GM12878 (cell line): ENCODE results near the gene ADCY5. TPM values are rescaled to one million over a fixed set of nuclear protein-coding genes. Genes with fewer than 3 reads are reported as not detected.

Experiments
- ATAC-seq: fragments of 200-7000 bp; cut with Tn5 transposase; 3 replicates; pipeline ENCODE4 v1.9.1; 2020; ENCODE audit warnings: mild to moderate bottlenecking, moderate library complexity
- BruUV-seq: library from RNA; stranded (reverse); fragments of 400-500 nt; replicated peaks from 2 replicates; lab custom pipeline; 2021; lab: Mats Ljungman, UMichigan
- CTCF ChIA-PET: fragments of 300-600 bp; sonication (Branson Sonifier 250); formaldehyde crosslinking; extraction: SDS; loops from one replicate; lab custom pipeline; 2021; ENCODE audit warnings: inconsistent platforms; lab: Yijun Ruan, JAX
- POLR2A ChIA-PET: fragments of 350-600 bp; formaldehyde crosslinking; extraction: SDS; loops from one replicate; lab custom pipeline; 2021; ENCODE audit warnings: inconsistent platforms; lab: Charles Lee
- RAD21 ChIA-PET: fragments of 300-600 bp; sonication (Branson Sonifier 250); formaldehyde crosslinking; loops from one replicate; lab custom pipeline; 2023; ENCODE audit warnings: antibody characterized with exemption; ENCODE audit not compliant: unreplicated experiment; lab: Charles Lee
- SMC1A ChIA-PET: fragments of 300-600 bp; sonication (Branson Sonifier 250); formaldehyde crosslinking; loops from one replicate; lab custom pipeline; 2023; ENCODE audit not compliant: unreplicated experiment, uncharacterized antibody; lab: Charles Lee
- DNase-seq: peaks from one replicate; pipeline ENCODE4 v3.0.0-alpha.2; 2011; ENCODE audit warnings: low read depth, low spot score
- FAIRE-seq: peaks from 3 replicates; lab custom pipeline; 2011; peaks lifted over from hg19 to GRCh38; lab: Jason Lieb, UNC
- H2AFZ ChIP-seq: 2 replicates; pipeline ENCODE4 v1.6.0; 2011; ENCODE audit warnings: low read depth, low read length, control low read depth; ENCODE audit not compliant: control insufficient read depth
- H3K27ac ChIP-seq: 2 replicates; pipeline ENCODE4 v1.5.1; 2011; ENCODE audit warnings: control low read depth; ENCODE audit not compliant: control insufficient read depth, insufficient read depth
- H3K27me3 ChIP-seq, 2 experiments: replicated peaks in 1 of 2; 2 replicates each; pipeline versions ENCODE4 v1.6.0 to v1.6.1; 2011; ENCODE audit warnings: low read length in 1 of 2; ENCODE audit not compliant: control insufficient read depth in 2 of 2, insufficient read depth in 2 of 2
- H3K36me3 ChIP-seq, 2 experiments: 2 replicates each; pipeline ENCODE4 v1.5.1; 2011; ENCODE audit warnings: low read length in 1 of 2; ENCODE audit not compliant: control insufficient read depth in 2 of 2, insufficient read depth in 2 of 2
- H3K4me1 ChIP-seq: 2 replicates; pipeline ENCODE4 v1.6.1; 2011; ENCODE audit warnings: mild to moderate bottlenecking, low read length, moderate library complexity, mixed read lengths; ENCODE audit not compliant: control insufficient read depth, insufficient read depth
- H3K4me2 ChIP-seq: 2 replicates; pipeline ENCODE4 v1.6.0; 2011; ENCODE audit warnings: control low read depth; ENCODE audit not compliant: control insufficient read depth, insufficient read depth
- H3K4me3 ChIP-seq: fragments of 200-600 bp; sonication (generic); 2 replicates; pipeline ENCODE4 v1.5.1; 2016
- H3K79me2 ChIP-seq: 2 replicates; pipeline ENCODE4 v1.6.0; 2011; ENCODE audit warnings: low read length; ENCODE audit not compliant: control insufficient read depth, insufficient read depth
- H3K9ac ChIP-seq: 2 replicates; pipeline ENCODE4 v1.8.0; 2011; ENCODE audit warnings: low read length, control low read depth, mixed read lengths; ENCODE audit not compliant: control insufficient read depth, insufficient read depth
- H3K9me3 ChIP-seq: replicated peaks from 3 replicates; pipeline ENCODE4 v1.5.1; 2011; ENCODE audit warnings: mild to moderate bottlenecking, low read length; ENCODE audit not compliant: control insufficient read depth, insufficient read depth
- H4K20me1 ChIP-seq: 2 replicates; pipeline ENCODE4 v1.6.0; 2011; ENCODE audit not compliant: control insufficient read depth, insufficient read depth
- ATF7 ChIP-seq: fragments of 450-650 bp; IDR thresholded peaks from 2 replicates; pipeline ENCODE4 v1.6.1; 2016; ENCODE audit warnings: low read depth, mild to moderate bottlenecking
- CHD2 ChIP-seq: IDR thresholded peaks from 2 replicates; pipeline ENCODE4 v1.6.1; 2011; ENCODE audit warnings: low read depth, low read length, improper control_type of control experiment, borderline replicate concordance
- FOXK2 ChIP-seq: fragments of 450-650 bp; IDR thresholded peaks from 2 replicates; pipeline ENCODE4 v1.6.1; 2017; ENCODE audit warnings: mild to moderate bottlenecking, moderate library complexity
- KLF5 ChIP-seq: fragments of 450-650 bp; IDR thresholded peaks from 2 replicates; pipeline ENCODE4 v1.6.1; 2014; ENCODE audit warnings: mild to moderate bottlenecking; ENCODE audit not compliant: partially characterized antibody
- MTA3 ChIP-seq: IDR thresholded peaks from 2 replicates; pipeline ENCODE4 v1.6.1; 2012; ENCODE audit warnings: low read length, inconsistent platforms, borderline replicate concordance
- MXI1 ChIP-seq: fragments of 150-350 bp; IDR thresholded peaks from 2 replicates; pipeline ENCODE4 v1.6.1; 2011; ENCODE audit warnings: low read depth, mild to moderate bottlenecking, inconsistent platforms, low read length, improper control_type of control experiment
- POLR2AphosphoS2 ChIP-seq: IDR thresholded peaks from 2 replicates; pipeline ENCODE4 v1.6.1; 2011; ENCODE audit warnings: low read depth, mild to moderate bottlenecking, low read length, improper control_type of control experiment, moderate library complexity
- SIX5 ChIP-seq: IDR thresholded peaks from 2 replicates; pipeline ENCODE4 v1.6.1; 2011; ENCODE audit warnings: mild to moderate bottlenecking, low read depth, low read length, moderate library complexity; ENCODE audit not compliant: severe bottlenecking
- ZZZ3 ChIP-seq: IDR thresholded peaks from 2 replicates; pipeline ENCODE4 v1.6.1; 2011; ENCODE audit warnings: low read depth; ENCODE audit not compliant: control insufficient read depth, insufficient read length
- WGBS: methylation state at CpG from one replicate; pipeline ENCODE4 v1.1.6; 2016; ENCODE audit warnings: low lambda C conversion rate; ENCODE audit not compliant: insufficient replicate concordance, insufficient coverage; ENCODE audit errors: missing lambda C conversion rate; 5-methylcytosine and 5-hydroxymethylcytosine counted together
- in situ Hi-C: fragments of 300-500 bp; cut with MboI; formaldehyde crosslinking; loops from 9 replicates; pipeline ENCODE4 v1.14.3; 2018; ENCODE audit warnings: mixed read lengths
- intact Hi-C: fragments of 100-400 bp; cut with micrococcal nuclease; formaldehyde crosslinking; loops from one replicate; pipeline ENCODE4 v1.14.2; 2022; ENCODE audit not compliant: unreplicated experiment
- polyA plus RNA-seq, 11 experiments: library from polyadenylated mRNA; depleted of rRNA in 4 of 11; unstranded in 6 of 11; stranded (reverse) in 5 of 11; fragments of >200 nt; fragmentation: Nextera tagmentation in 4 of 11; fragmentation: Illumina TruSeq in 1 of 11; extraction: Ambion mirVana in 4 of 11; extraction: Trizol in 1 of 11; gene quantifications; 1 replicate in 1 of 11; 2 replicates in 10 of 11; pipeline versions ENCODE4 v1.2.1 to v1.2.3, GENCODE V29; 2011 to 2016; ENCODE audit warnings: inconsistent platforms in 2 of 11, missing spikeins in 2 of 11, low read depth in 1 of 11
- total RNA-seq, 4 experiments: library from RNA; depleted of rRNA in 3 of 4; stranded (reverse); fragments of >200 nt in 3 of 4; fragmentation: Illumina TruSeq in 1 of 4; extraction: Trizol in 1 of 4; gene quantifications; 2 replicates each; pipeline versions ENCODE4 v1.2.1 to v1.2.3, GENCODE V29; 2013 to 2021

Gene ADCY5
- total and polyA plus RNA-seq, 10 of the 15 experiments (the other 5 are each of a cell fraction or from before 2014, with no cell fraction given) = under 0.01 to 0.24 (median 0.02) TPM; not detected in 4

DNA sequence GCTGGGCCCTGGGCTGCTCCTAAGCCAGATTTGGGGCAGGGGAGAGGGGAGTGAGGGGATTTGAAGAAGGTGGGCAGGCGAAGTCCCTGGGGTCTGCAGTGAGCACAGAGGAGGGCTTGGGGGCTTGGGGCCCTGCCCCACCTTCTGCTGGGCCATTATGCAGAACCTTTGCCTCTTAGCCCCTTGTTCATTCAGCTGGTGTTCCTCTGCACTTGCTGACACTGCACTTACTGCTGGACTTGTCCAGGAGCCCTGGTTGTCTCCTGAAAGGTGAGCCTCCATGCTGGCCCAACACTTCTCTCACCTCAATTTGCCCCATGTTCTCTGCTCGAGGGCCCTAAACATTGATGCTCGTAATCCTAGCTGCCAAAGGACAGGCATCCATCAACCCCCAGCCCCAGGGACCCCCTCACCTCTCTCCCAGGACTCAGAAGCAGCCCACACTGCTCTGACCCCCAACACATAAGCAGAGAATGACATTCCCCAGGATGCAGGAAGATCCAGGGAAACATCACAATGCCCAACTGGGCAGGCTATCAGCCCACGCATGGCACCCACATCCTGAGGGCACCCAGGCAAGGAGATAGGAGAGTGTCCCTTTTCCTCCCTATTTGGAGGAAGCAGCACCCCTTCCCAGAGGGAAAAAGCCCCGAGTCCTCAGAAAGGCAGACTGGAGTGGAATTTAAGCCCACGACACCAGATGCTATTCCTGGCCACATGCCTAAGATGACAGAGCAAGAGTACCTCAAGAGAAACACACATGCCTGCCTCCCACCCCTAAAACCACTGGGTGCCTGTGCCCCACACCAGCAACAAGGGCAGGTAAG, 76.8 kb downstream of the ADCY5 start (continued):
- TF ChIP-seq POLR2AphosphoS2 (no peak), CHD2 (no peak), KLF5 (no peak)

DNA sequence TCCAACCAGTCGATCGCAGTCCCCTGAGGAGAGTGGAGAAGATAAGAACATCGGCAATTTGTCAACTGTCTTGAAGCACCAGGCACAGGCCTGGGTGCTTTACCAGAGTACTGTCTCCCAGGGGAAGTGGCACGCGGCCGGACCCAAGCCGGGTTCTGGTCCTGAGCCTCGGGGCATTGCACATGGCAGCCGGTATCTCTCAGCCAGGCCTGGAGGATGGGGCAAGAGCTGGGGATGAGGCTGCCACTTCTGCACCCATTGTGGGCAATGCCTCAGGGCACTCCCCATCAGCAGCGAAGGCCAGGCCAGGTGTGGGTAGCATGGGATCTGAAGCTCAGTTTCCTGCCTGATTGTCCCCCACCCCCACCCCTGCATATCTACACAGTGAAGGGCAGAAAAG, 77.5 kb downstream of the ADCY5 start:
- ChIA-PET POLR2A (no interaction called here), SMC1A (no interaction called here), RAD21 (no interaction called here), CTCF (no interaction called here)
- no peak for ATAC-seq
- no peak for FAIRE-seq
- Histone ChIP-seq H3K27ac (no peak overlapping the region), H3K9ac (no peak overlapping the region), H2AFZ (no peak overlapping the region), H3K4me1 (no peaks in the 10 kb centered on the region), H3K9me3 (no peaks in the 10 kb centered on the region; the same call in 2 of the 3 replicates), H3K4me2 (no peak overlapping the region), H3K4me3 (no peak overlapping the region), H3K27me3 (no peaks in the 10 kb centered on the region), H3K79me2 (no peaks in the 10 kb centered on the region), H4K20me1 (no peaks in the 10 kb centered on the region; the same call in 1 of the 2 replicates), H3K36me3 (no peaks in the 10 kb centered on the region)
- DNase-seq = no peak
- no TSS peak for BruUV-seq
- 66% methylated on average over 10 of the region's 10 CpGs for WGBS
- TF ChIP-seq FOXK2 (no peak), SIX5 (no peak)
- intact Hi-C loops (no loop called here), in situ Hi-C loops (no loop called here)

GRCh38 chr3:123370819-123371218, 78.1 kb downstream of the ADCY5 start:
- no peak overlapping the region for H3K9ac ChIP-seq
- no peaks in the 10 kb centered on the region for H3K4me1 ChIP-seq
- no peak overlapping the region for H3K27ac ChIP-seq
- H3K27me3 ChIP-seq = no peaks in the 10 kb centered on the region
- no peaks in the 10 kb centered on the region for H3K36me3 ChIP-seq
- DNase-seq (no peak), FAIRE-seq (no peak), ATAC-seq (no peak)
- SMC1A ChIA-PET = no interaction called here
- 56% methylated on average over 5 of the region's 7 CpGs for WGBS
- intact Hi-C loops = no loop called here
- no peak overlapping the region for H2AFZ ChIP-seq
- no peaks in the 10 kb centered on the region; the same call in 2 of the 3 replicates for H3K9me3 ChIP-seq
- TF ChIP-seq CHD2 = no peak
- no peak for TF ChIP-seq ATF7
- no peak for TF ChIP-seq ZZZ3
- TF ChIP-seq MXI1 = no peak
- no peak for TF ChIP-seq MTA3
- no peak overlapping the region for H3K4me3 ChIP-seq
- in situ Hi-C loops = no loop called here
- no TSS peak for BruUV-seq
- no peak overlapping the region for H3K4me2 ChIP-seq
- RAD21 ChIA-PET = no interaction called here
- POLR2A ChIA-PET = no interaction called here
- CTCF ChIA-PET = no interaction called here
- no peaks in the 10 kb centered on the region for H3K79me2 ChIP-seq
- no peaks in the 10 kb centered on the region; the same call in 1 of the 2 replicates for H4K20me1 ChIP-seq
